Tibial nerve (tissue), 4 donors: Measurements from ENCODE around the gene C12orf43.

Source experiments
- CTCF ChIP-seq, 5 experiments: fragments of 200-600 bp in 3 of 5; fragments of 450-650 bp in 2 of 5; sonication (generic) in 3 of 5; IDR thresholded peaks; one replicate each; pipeline ENCODE4 v1.5.1; 2016 to 2019; ENCODE audit warnings: antibody characterized with exemption in 5 of 5, mild to moderate bottlenecking in 3 of 5, moderate library complexity in 2 of 5
- EP300 ChIP-seq, 2 donors: sonication (generic); formaldehyde crosslinking; IDR thresholded peaks; one replicate each; pipeline ENCODE4 v1.6.1; 2017; ENCODE audit warnings: antibody characterized with exemption in 2 of 2, mild to moderate bottlenecking in 1 of 2
- POLR2A ChIP-seq, 2 donors: fragments of 450-650 bp; IDR thresholded peaks; one replicate each; pipeline ENCODE4 v1.6.1; 2017; ENCODE audit warnings: antibody characterized with exemption in 2 of 2, mild to moderate bottlenecking in 2 of 2, moderate library complexity in 2 of 2

- no peak for TF ChIP-seq CTCF (IDR thresholded peaks at IDR 0.05)
- TF ChIP-seq POLR2A (IDR thresholded peaks at IDR 0.05) = no peak
- TF ChIP-seq EP300 (IDR thresholded peaks at IDR 0.05) = no peak
Observed at GRCh38 chr12:120989687-120990086, 26.6 kb downstream of the C12orf43 start.
